Fibroblast of skin of left biceps (primary cell): ENCODE measurements around the gene MST1R.
"Not testable (repeated sequence)": the region's sequence is repeated elsewhere in the genome, so short reads cannot be mapped to it uniquely, and the experiment has no call there.

ENCODE experiments used
- DNase-seq, 2 experiments: peaks; one replicate each; pipeline ENCODE4 v3.0.0-alpha.2; 2013; ENCODE audit warnings: low read depth in 2 of 2

The MST1R gene

GRCh38 chr3:49903451-49904424, at the start of gene MST1R:
Gene MST1R, minus strand, starts transcription at chr3:49903873. Its CDS starts 264 bp downstream, at chr3:49903609.
- no peak for DNase-seq

DNA sequence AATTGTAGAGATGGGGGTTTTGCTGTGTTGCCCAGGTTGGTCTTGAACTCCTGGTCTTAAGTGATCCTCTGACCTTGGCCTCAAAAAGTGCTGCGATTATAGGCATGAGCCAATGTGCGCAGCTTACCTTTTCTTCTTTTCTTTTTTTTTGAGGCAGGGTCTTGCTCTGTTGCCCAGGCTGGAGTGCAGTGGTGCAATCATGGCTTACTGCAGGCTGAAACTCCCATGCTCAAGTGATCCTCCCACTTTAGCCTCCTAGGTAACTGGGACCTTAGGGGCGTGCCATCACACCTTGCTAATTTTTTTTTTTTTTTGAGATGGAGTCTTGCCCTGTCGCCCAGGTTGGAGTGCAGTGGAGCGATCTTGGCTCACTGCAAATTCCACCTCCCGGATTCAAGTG, 49.3 kb upstream of the MST1R start:
- DNase-seq: no peak

DNA sequence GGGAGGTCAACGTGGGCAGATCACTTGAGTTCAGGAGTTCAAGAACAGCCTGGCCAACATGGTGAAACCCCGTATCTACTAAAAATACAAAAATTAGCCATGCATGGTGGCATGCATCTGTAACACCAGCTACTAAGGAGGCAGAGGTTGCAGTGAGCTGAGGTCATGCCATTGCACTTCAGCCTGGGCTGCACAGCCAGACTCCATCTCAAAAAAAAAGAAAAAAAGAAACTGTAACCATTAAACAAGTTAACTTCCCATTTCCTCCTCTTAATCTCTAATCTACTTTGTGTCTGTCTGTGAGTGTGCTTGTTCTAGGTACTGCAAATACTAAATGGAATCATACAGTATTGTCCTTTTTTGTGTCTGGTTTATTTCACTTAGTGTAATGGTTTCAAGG, 39.0 kb upstream of the MST1R start:
- DNase-seq: no peak

- no peak for DNase-seq
These were observed 37.1 kb upstream of the MST1R start for GRCh38 chr3:49940667-49941249.

DNA sequence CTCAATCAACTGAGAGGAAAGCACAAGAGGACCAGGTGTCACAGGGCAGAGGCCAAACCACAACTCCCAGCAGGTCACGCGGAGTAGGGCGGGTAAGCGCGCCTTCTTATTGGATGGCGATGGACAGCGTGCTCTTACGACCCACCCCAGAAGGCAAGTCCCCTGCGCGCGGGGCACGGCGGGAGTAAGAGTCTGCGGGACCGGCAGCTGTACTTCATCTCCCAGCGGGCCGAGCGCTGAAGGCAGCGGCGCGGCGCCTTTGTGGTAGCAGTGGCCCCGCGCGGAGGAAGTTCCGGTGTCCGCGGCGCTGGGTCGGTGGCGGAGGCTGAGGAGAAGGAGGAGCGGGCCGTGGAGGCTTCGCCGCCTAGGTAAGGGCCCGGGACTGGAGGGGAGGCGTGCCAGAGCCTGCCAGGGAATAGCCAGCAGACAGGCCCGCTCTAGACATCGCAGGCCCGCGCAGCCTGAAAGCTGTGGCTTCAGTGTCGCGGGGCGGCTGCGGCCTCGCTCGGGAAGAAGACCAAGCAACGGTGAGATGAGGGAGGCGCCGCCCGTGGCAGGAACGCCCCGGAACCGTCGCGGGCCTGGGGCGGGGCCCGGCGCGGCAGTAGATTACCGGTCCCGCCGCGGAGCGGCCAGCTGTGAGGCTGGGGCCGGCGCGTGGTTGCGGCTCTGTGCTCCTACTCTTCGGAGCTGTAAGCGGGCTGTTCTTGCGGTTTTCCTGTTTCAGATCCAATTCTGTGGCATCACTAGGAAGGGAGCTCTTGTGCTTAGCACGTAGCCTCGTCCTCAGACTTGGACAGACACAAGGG, 36.4 kb upstream of the MST1R start, which contains the start of gene RBM6:
RBM6 (plus strand) TSS at position 293 of the 809 bp plus-strand sequence. CDS start 22,492 bp downstream, outside the sequence.
- peak; percentile 89 to 90 for DNase-seq

GRCh38 chr3:49937090-49937489, 33.4 kb upstream of the MST1R start:
- DNase-seq: no peak

- DNase-seq: not testable (repeated sequence)
These were observed 28.6 kb upstream of the MST1R start for GRCh38 chr3:49932281-49932680.

GRCh38 chr3:49930922-49931321, 27.2 kb upstream of the MST1R start:
- no peak for DNase-seq

GRCh38 chr3:49930168-49930690, 26.6 kb upstream of the MST1R start:
- no peak for DNase-seq

- DNase-seq: peak; percentile 58 to 59
These were observed 25.9 kb upstream of the MST1R start, which contains the start of gene MON1A for GRCh38 chr3:49929291-49930167. Gene MON1A, minus strand, starts transcription at chr3:49929811. Its CDS starts 16,465 bp downstream, at chr3:49913346.

GRCh38 chr3:49928481-49929017, 24.9 kb upstream of the MST1R start:
- DNase-seq: no peak

DNA sequence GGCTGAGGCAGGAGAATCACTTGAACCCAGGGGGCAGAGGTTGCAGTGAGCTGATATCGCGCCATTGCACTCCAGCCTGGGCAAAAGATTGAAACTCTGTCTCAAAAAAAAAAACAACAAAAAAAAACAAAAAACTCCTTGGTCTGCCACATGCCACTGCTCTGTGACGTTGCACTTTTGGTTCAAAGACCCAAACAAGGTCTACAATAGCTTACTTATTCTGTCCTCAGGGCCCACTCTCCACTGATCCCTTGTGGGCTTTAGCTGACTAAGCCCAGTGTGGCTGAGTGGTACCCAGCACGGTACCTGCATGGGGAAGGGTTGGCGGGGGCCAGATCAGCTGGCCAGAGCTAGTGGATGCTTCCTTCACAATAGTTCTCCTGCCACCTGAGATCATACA, 24.1 kb upstream of the MST1R start:
- no peak for DNase-seq

- no peak for DNase-seq
These were observed 22.6 kb upstream of the MST1R start for GRCh38 chr3:49926117-49926728.

GRCh38 chr3:49925485-49925884, 21.8 kb upstream of the MST1R start:
- no peak for DNase-seq

DNA sequence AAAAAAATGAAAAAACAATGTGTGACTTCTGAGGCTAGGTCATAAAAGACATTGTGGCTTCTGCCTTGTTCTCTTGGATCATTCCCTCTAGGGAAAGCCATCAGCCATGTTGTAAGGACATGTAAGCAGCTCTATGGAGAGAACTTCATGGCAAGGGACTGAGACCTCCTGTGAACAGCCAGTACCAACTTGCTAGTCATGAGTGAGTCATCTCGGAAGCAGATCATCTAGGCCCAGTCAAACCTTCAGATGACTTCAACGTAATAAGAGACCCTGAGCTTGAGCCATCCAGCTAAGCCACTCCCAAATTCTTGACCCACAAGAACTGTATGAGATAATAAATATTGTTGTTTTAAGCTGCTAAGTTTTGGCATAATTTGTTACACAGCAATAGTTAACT, 21.0 kb upstream of the MST1R start:
- DNase-seq: no peak

DNA sequence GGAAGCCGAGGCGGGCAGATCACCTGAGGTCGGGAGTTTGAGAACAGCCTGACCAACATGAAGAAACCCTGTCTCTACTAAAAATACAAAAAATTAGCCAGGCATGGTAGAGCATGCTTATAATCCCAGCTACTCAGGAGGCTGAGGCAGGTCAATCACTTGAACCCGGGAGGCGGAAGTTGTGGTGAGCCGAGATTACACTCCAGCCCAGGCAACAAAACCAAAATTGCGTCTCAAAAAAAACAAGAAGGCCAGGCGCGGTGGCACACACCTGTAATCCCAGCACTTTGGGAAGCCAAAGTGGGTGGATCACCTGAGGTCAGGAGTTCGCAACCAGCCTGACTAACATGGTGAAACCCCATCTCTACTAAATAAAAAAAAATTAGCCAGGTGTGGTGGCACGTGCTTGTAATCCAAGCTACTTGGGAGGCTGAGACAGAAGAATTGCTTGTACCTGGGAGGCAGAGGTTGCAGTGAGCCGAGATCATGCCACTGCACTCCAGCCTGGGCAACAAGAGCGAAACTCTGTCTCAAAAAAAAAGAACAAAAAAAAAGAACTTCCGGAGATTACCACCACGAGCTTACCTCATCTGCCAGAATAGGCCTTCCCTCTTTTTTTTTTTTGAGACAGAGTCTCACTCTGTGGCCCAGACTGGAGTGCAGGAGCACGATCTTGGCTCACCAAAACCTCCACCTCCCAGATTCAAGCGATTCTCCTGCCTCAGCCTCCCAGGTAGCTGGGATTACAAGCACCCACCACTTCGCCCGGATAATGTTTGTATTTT, 14.3 kb upstream of the MST1R start:
- not testable (repeated sequence) for DNase-seq

DNA sequence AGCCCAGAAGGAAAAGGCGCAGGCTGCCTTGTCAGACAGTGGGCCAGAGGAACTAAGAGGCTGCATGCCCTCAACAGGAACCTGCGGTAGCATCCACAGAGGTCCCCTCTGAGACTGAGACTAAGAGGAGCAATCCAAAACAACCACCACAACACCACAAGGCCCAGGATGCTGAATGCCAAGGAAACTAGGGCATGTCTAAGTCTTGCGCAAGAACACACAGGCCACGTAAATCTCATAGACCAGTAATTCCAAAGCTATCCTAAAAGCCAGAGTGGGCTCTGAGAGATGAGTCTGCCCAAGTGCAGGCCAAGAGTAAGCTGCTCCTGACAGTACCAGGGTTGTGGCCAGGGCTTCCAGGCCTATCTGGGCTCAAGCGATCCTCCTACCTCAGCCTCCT, 13.0 kb upstream of the MST1R start:
- DNase-seq: no peak

DNA sequence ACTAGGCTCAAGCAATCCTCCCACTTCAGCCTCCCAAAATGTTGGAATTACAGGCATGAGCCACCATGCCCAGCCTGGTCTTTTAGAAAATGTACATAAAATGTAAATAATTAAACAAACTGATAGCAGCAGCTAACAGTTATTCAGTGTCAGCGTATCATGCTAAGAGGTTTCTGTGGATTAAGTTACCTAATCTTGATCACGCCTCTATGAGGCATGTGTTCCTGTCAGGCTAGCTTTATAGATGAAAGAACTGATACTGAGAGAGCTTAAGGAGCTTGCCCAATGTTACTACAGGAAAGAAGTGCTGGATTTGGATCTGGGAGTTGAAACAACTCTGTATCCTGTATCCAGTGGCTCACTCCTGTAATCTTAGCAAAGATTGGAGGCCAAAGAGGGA, 11.2 kb upstream of the MST1R start:
- DNase-seq: no peak

DNA sequence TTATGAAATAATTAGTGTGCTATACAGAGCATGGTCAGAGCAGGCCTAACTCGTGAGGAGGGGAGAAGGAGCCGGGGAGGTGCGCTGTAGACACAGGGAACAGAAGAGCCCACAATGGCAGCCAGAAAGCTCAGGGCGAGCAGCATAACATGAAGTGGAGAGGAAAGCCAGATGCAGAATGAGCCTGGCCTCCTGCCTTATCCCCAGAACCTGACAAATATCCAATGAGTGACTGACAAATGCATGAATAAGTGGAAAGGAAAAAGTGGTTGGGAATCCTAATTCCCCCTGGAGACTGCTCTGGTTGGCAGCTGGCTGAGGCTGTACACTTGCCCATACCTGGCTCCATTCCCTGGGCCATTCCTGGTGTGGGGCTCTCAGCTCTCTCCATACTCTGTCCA, 9.2 kb upstream of the MST1R start:
- DNase-seq: no peak
